H1 (cell line): Measurements from ENCODE around the gene INPP4A. TPM values are rescaled to one million over a fixed set of nuclear protein-coding genes. Genes with fewer than 3 reads are reported as not detected.

Experiments
- CTCF ChIA-PET: fragments of 300-600 bp; sonication (Branson Sonifier 250); formaldehyde crosslinking; loops from one replicate; lab custom pipeline; 2021; ENCODE audit not compliant: partially characterized antibody; lab: Charles Lee
- POLR2A ChIA-PET: fragments of 300-600 bp; sonication (Branson Sonifier 250); formaldehyde crosslinking; loops from one replicate; lab custom pipeline; 2021; ENCODE audit warnings: inconsistent platforms; ENCODE audit not compliant: partially characterized antibody; lab: Charles Lee
- DNase-seq, 2 experiments: peaks; one replicate each; pipeline versions ENCODE4 v3.0.0 to v3.0.0-alpha.2; 2010 to 2022; ENCODE audit warnings: low spot score in 2 of 2, low read depth in 1 of 2, mixed read lengths in 1 of 2
- FAIRE-seq: peaks from 2 replicates; lab custom pipeline; 2011; peaks lifted over from hg19 to GRCh38; lab: Jason Lieb, UNC
- H2AFZ ChIP-seq: 2 replicates; pipeline ENCODE4 v1.8.1; 2012; ENCODE audit warnings: low read length, inconsistent platforms
- H2AK5ac ChIP-seq: 2 replicates; pipeline ENCODE4 v1.6.1; 2013; ENCODE audit warnings: low read depth, low read length
- H2BK120ac ChIP-seq: replicated peaks from 2 replicates; pipeline ENCODE3; 2013; ENCODE audit warnings: low read depth, low read length, inconsistent platforms
- H2BK12ac ChIP-seq: 2 replicates; pipeline ENCODE4 v1.6.1; 2013; ENCODE audit warnings: low read depth, low read length
- H2BK15ac ChIP-seq: 2 replicates; pipeline ENCODE4 v1.6.1; 2013; ENCODE audit warnings: low read length
- H2BK20ac ChIP-seq: 2 replicates; pipeline ENCODE4 v1.6.1; 2013; ENCODE audit warnings: low read length
- H2BK5ac ChIP-seq: 2 replicates; pipeline ENCODE4 v1.6.1; 2013; ENCODE audit warnings: low read depth, low read length
- H3K14ac ChIP-seq: 2 replicates; pipeline ENCODE4 v1.6.1; 2013; ENCODE audit warnings: inconsistent platforms; ENCODE audit not compliant: insufficient read length
- H3K18ac ChIP-seq: 2 replicates; pipeline ENCODE4 v1.6.1; 2013; ENCODE audit warnings: low read length; ENCODE audit errors: extremely low read depth
- H3K23ac ChIP-seq: 2 replicates; pipeline ENCODE4 v1.6.1; 2013; ENCODE audit warnings: inconsistent platforms; ENCODE audit not compliant: insufficient read length
- H3K23me2 ChIP-seq: 2 replicates; pipeline ENCODE4 v1.6.1; 2013; ENCODE audit warnings: low read depth, low read length
- H3K27ac ChIP-seq: 2 replicates; pipeline ENCODE4 v1.6.1; 2011; ENCODE audit warnings: low read depth, low read length, inconsistent platforms
- H3K27me3 ChIP-seq, 4 experiments: replicated peaks in 1 of 4; 1 replicate in 1 of 4; 2 replicates in 3 of 4; pipeline versions ENCODE4 v1.6.1 to v1.8.1; 2011 to 2013; ENCODE audit warnings: low read length in 3 of 4, mild to moderate bottlenecking in 3 of 4, inconsistent platforms in 2 of 4, mixed read lengths in 2 of 4, moderate library complexity in 1 of 4; ENCODE audit not compliant: control insufficient read depth in 3 of 4, insufficient read depth in 3 of 4; ENCODE audit errors: extremely low read depth in 1 of 4
- H3K36me3 ChIP-seq, 4 experiments: 2 replicates each; pipeline versions ENCODE4 v1.6.1 to v1.8.1; 2011 to 2013; ENCODE audit warnings: mild to moderate bottlenecking in 4 of 4, low read length in 3 of 4, moderate library complexity in 2 of 4, control low read depth in 1 of 4, inconsistent platforms in 1 of 4; ENCODE audit not compliant: insufficient read depth in 4 of 4, control insufficient read depth in 2 of 4
- H3K4ac ChIP-seq: replicated peaks from 2 replicates; pipeline ENCODE3; 2013; ENCODE audit warnings: low read length, low read depth, mixed read lengths, inconsistent platforms; ENCODE audit not compliant: insufficient read length
- H3K4me1 ChIP-seq, 4 experiments: replicated peaks in 1 of 4; 1 replicate in 1 of 4; 2 replicates in 3 of 4; pipeline versions ENCODE4 v1.6.1 to v1.8.1; 2011 to 2013; ENCODE audit warnings: low read length in 3 of 4, inconsistent platforms in 2 of 4, mixed read lengths in 1 of 4; ENCODE audit not compliant: insufficient read depth in 4 of 4, control insufficient read depth in 3 of 4
- H3K4me2 ChIP-seq, 2 experiments: 2 replicates each; pipeline versions ENCODE4 v1.6.1 to v1.8.1; 2011 to 2013; ENCODE audit warnings: low read depth in 2 of 2, low read length in 2 of 2, control low read depth in 1 of 2, inconsistent platforms in 1 of 2, mild to moderate bottlenecking in 1 of 2; ENCODE audit not compliant: insufficient read depth in 1 of 2
- H3K4me3 ChIP-seq, 4 experiments: fragments of 200-600, 300-600 bp in 1 of 4; sonication (generic), shearing (Covaris generic), sonication (Bioruptor Twin) in 1 of 4; 2 replicates each; pipeline versions ENCODE4 v1.5.1 to v1.8.1; 2011 to 2016; ENCODE audit warnings: low read length in 4 of 4, low read depth in 3 of 4, control low read depth in 2 of 4, inconsistent platforms in 2 of 4, mild to moderate bottlenecking in 2 of 4, mixed read lengths in 1 of 4, moderate library complexity in 1 of 4; ENCODE audit not compliant: insufficient read depth in 2 of 4; ENCODE audit errors: extremely low read depth in 1 of 4
- H3K56ac ChIP-seq: replicated peaks from 2 replicates; pipeline ENCODE3; 2013; ENCODE audit warnings: low read depth, mild to moderate bottlenecking, mixed read lengths, low read length, inconsistent platforms; ENCODE audit not compliant: insufficient read length
- H3K79me1 ChIP-seq: 2 replicates; pipeline ENCODE4 v1.6.1; 2013; ENCODE audit warnings: low read depth, low read length, control low read depth
- H3K79me2 ChIP-seq, 2 experiments: 2 replicates each; pipeline versions ENCODE4 v1.6.1 to v1.8.1; 2012 to 2013; ENCODE audit warnings: low read length in 2 of 2, mild to moderate bottlenecking in 2 of 2, inconsistent platforms in 1 of 2; ENCODE audit not compliant: insufficient read depth in 2 of 2, control insufficient read depth in 1 of 2
- H3K9ac ChIP-seq, 4 experiments: replicated peaks in 1 of 4; 1 replicate in 1 of 4; 2 replicates in 3 of 4; pipeline versions ENCODE4 v1.6.1 to v1.8.1; 2011 to 2013; ENCODE audit warnings: low read depth in 3 of 4, low read length in 3 of 4, control low read depth in 2 of 4, mild to moderate bottlenecking in 2 of 4, moderate library complexity in 2 of 4, inconsistent platforms in 1 of 4; ENCODE audit errors: extremely low read depth in 1 of 4
- H3K9me3 ChIP-seq, 2 experiments: 2 replicates each; pipeline versions ENCODE4 v1.6.1 to v1.8.1; 2012 to 2013; ENCODE audit warnings: mild to moderate bottlenecking in 2 of 2, moderate library complexity in 2 of 2, control low read depth in 1 of 2, inconsistent platforms in 1 of 2, low read depth in 1 of 2, low read length in 1 of 2, mixed read lengths in 1 of 2; ENCODE audit not compliant: insufficient read depth in 2 of 2
- H4K20me1 ChIP-seq, 2 experiments: replicated peaks in 1 of 2; 2 replicates each; pipeline versions ENCODE3 to v1.8.1; 2011 to 2013; ENCODE audit warnings: inconsistent platforms in 2 of 2, low read length in 2 of 2, mild to moderate bottlenecking in 1 of 2; ENCODE audit not compliant: insufficient read depth in 2 of 2, control insufficient read depth in 1 of 2
- H4K5ac ChIP-seq: 2 replicates; pipeline ENCODE4 v1.6.1; 2013; ENCODE audit warnings: low read length, low read depth, mixed read lengths, inconsistent platforms; ENCODE audit not compliant: insufficient read length
- H4K8ac ChIP-seq: 2 replicates; pipeline ENCODE4 v1.8.0; 2013; ENCODE audit warnings: mild to moderate bottlenecking, moderate library complexity, low read length, inconsistent platforms; ENCODE audit not compliant: insufficient read depth; ENCODE audit errors: extremely low read depth
- H4K91ac ChIP-seq: replicated peaks from 2 replicates; pipeline ENCODE3; 2013; ENCODE audit warnings: low read length, mixed read lengths, inconsistent platforms; ENCODE audit not compliant: insufficient read length
- CHD7 ChIP-seq: fragments of 300-600 bp; sonication (generic); IDR thresholded peaks from 2 replicates; pipeline ENCODE4 v1.7.1; 2012; ENCODE audit warnings: low read length, moderate library complexity, mild to moderate bottlenecking, inconsistent platforms; ENCODE audit not compliant: insufficient replicate concordance
- WGBS, 2 experiments: shearing (Covaris generic) in 1 of 2; methylation state at CpG; one replicate each; pipeline versions ENCODE4 v1.1.6 to v1.1.7; 2013 to 2015; ENCODE audit warnings: low lambda C conversion rate in 2 of 2, mixed read lengths in 2 of 2, inconsistent platforms in 1 of 2, low coverage in 1 of 2, missing lambda C conversion rate in 1 of 2; ENCODE audit not compliant: insufficient replicate concordance in 2 of 2, insufficient coverage in 1 of 2, insufficient read length in 1 of 2; ENCODE audit errors: extremely low coverage in 1 of 2, missing lambda C conversion rate in 1 of 2; 5-methylcytosine and 5-hydroxymethylcytosine counted together
- polyA plus RNA-seq, 7 experiments: library from polyadenylated mRNA; depleted of rRNA in 3 of 7; stranded (reverse) in 5 of 7; unstranded in 2 of 7; fragments of >200 nt in 5 of 7; fragments of 200-250 nt in 2 of 7; gene quantifications; 1 replicate in 5 of 7; 2 replicates in 1 of 7; 4 replicates in 1 of 7; pipeline versions ENCODE4 v1.2.1 to v1.2.3, GENCODE V29; 2011 to 2013; ENCODE audit warnings: missing spikeins in 2 of 7, mixed read lengths in 2 of 7
- total RNA-seq: library from RNA; stranded (reverse); fragmentation: NEBNext Ultra II Directional; extraction: Animal tissue kit (Norgen Biotek cat#: 25700); gene quantifications from 2 replicates; pipeline ENCODE4 v1.2.1, GENCODE V29; 2021

INPP4A gene
- total and polyA plus RNA-seq, 2 of the 8 experiments (the other 6 are each of a cell fraction or from before 2014, with no cell fraction given): 25.6 to 34.3 TPM

GRCh38 chr2:98419544-98419943, 25.1 kb upstream of the INPP4A start:
- Histone ChIP-seq H3K4ac (no peak overlapping the region), H3K79me1 (no peaks in the 10 kb centered on the region), H2BK120ac (no peak overlapping the region), H2BK12ac (no peak overlapping the region), H3K27me3 (no peaks in the 10 kb centered on the region), H3K9me3 (peaks cover 17 to 20% of the 10 kb centered on the region in 2 experiments), H3K27ac (no peak overlapping the region), H3K18ac (no peak overlapping the region), H3K9ac (no peak overlapping the region), H2AFZ (no peak overlapping the region), H2BK20ac (no peak overlapping the region), H2BK5ac (no peak overlapping the region), H4K91ac (no peak overlapping the region), H3K36me3 (no peaks in the 10 kb centered on the region), H3K4me2 (no peak overlapping the region), H2BK15ac (no peak overlapping the region), H3K4me1 (no peaks in the 10 kb centered on the region), H4K8ac (no peak overlapping the region), H4K5ac (no peak overlapping the region), H3K4me3 (no peak overlapping the region), H3K14ac (no peak overlapping the region), H2AK5ac (no peak overlapping the region), H3K23me2 (no peaks in the 10 kb centered on the region), H3K56ac (no peak overlapping the region), H3K79me2 (no peaks in the 10 kb centered on the region), H3K23ac (no peak overlapping the region), H4K20me1 (no peaks in the 10 kb centered on the region)
- POLR2A ChIA-PET: no interaction called here
- FAIRE-seq (no peak), DNase-seq (no peak)
- CTCF ChIA-PET: no interaction called here
- 78% methylated on average over 2 of the region's 2 CpGs; no CpG with 5 or more reads in 1 of the 2 experiments for WGBS, 2 experiments
- no peak for TF ChIP-seq CHD7
